NCI-H1436 (cell line): ENCODE measurements around the gene SMIM31.
A peak's percentile ranks its signal among the peaks of the same experiment; 100 is the strongest.

Experiments
- DNase-seq: peaks from one replicate; lab custom pipeline; 2025; lab: John Stamatoyannopoulos, UW

The SMIM31 gene

GRCh38 chr4:164783976-164784375, 30.0 kb downstream of the SMIM31 start:
- DNase-seq = no peak

GRCh38 chr4:164789047-164789446, 35.1 kb downstream of the SMIM31 start:
- no peak for DNase-seq

DNA sequence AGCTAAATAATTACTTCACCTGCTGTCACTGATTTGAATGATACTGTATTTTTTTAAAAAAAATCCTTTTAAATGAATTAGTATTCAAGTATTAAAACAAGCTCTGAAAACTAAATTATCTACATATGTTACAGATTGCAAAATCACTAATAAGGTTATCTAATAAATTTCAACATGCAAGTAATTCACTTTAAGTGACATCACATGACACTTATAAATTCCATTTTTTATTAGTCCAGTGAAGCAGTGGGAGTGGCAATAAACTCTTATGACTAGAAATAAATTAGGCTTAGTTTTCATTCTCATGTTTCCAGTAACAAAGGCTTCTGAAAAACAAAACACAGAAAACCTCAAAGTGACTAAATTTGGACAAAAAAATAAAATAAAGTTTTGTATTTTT, 36.3 kb downstream of the SMIM31 start:
- no peak for DNase-seq

DNA sequence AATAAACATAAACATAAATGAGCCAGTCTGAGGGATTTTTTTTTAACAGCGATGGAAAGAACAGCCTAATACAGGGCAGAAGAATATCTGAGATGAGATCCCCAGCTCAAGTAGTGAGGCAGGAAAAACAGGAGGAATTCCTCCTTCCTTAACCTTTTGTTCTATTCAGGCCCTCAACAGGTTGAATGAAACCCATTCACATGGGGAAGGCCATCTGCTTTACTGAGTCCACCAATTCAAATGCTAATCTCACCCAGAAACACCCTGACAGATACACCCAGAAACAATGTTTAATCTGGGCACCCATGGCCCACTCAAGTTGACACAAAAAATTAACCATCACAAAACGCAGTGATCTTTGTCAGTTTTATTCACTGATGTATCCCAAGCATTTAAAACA, 45.5 kb downstream of the SMIM31 start:
- DNase-seq = no peak

- DNase-seq = no peak
Observed at GRCh38 chr4:164800786-164801185, 46.9 kb downstream of the SMIM31 start.

DNA sequence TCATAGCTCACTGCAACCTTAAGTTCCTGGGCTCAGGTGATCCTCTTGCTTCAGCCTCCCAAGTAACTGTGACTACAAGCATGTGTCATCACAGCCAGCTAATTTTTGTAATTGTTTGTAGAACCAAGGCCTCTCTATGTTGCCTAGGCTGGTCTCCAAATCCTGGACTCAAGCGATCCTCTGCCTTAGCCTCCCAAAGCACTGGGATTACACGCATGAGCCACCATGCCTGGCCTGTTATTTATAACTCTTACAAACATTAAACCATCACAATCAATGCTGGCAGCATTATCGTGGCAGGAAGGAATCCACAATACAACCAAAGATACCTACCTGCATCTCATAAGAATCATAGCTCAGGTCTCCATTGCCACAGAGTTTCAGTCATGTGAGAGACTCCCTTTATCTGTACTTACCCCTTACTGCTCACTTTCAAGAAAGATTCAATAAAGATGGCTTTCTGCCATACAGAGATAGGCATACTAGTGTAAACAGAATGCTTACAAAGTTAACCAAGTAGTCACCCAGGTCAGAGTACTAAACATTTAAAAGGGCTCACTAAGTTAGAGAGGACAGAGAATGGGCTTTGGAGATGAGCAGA, 48.5 kb downstream of the SMIM31 start:
- DNase-seq = no peak

DNA sequence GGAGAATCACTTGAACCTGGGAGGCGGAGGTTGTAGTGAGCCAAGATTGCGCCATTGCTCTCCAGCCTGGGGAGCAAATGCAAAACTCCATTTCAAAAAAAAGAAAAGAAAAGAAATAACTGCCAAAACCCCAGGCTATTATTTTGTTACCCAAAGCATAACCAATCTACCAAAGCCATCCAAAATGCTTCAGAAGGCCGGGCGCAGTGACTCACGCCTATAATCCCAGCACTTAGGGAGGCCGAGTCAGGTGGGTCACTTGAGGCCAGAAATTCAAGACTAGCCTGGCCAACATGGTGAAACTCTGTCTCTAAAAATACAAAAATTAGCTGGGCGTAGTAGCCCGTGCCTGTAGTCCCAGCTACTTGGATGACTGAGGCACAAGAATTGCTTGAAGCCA, 49.8 kb downstream of the SMIM31 start:
- no peak for DNase-seq

- no peak for DNase-seq
Observed at GRCh38 chr4:164807611-164808010, 53.7 kb downstream of the SMIM31 start.

DNA sequence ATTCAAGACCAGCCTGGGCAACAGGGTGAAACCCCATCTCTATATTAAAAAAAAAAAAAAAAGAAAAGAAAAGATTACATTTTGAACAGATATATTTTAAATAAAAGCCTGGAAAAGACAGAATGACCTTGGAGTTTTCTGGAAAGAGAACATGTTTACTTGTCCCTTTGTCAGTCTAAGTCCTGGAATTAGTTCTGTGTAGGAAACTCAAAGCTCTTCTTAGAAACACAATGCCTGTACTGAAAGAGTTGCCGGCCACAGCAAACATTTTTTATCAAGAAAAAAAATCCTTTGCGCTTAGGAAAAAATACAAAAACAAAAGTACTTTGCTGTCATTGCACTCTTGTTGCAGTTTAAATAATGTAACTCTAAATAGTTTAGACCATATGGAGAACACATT, 59.6 kb downstream of the SMIM31 start:
- no peak for DNase-seq

DNA sequence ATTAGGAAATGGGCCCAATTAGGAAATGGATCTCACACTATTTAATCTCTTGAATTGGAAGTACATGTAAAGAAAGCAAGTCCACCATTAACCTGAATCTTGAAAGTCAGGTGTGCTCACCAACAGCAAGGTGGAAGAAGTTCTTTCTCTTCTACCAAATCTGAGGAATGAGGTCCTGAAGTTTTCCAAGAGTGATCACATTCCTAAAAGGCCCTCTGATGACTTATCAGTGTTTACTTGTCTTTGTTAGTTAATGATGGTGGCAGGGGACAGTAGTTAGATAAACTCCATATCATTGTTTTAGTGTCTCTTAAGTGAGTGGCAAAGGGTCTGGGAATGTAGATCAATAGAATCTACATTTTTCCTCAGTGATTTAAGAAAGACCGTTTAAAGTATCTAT, 61.8 kb downstream of the SMIM31 start:
- DNase-seq = no peak

DNA sequence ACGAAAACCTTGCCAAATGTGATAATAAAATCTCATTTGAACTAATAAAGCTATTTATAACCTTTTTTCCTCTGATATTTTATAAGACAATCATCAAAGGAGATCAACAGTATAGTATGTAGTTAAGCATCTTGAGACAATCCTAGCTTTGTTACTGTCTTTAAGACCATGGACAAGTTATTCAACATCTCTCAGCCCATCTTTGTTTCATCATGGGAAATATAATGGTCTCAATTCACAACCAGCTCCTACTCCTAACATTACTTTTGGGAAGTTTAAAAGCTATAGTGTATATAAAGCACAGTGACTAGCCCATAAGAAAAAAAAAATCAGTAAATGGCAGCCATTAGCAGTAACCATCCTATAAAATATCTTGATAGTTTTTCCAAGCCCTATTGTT, 65.4 kb downstream of the SMIM31 start:
- no peak for DNase-seq

- no peak for DNase-seq
Observed at GRCh38 chr4:164821711-164822110, 67.8 kb downstream of the SMIM31 start.

- no peak for DNase-seq
Observed at GRCh38 chr4:164824581-164824980, 70.7 kb downstream of the SMIM31 start.

DNA sequence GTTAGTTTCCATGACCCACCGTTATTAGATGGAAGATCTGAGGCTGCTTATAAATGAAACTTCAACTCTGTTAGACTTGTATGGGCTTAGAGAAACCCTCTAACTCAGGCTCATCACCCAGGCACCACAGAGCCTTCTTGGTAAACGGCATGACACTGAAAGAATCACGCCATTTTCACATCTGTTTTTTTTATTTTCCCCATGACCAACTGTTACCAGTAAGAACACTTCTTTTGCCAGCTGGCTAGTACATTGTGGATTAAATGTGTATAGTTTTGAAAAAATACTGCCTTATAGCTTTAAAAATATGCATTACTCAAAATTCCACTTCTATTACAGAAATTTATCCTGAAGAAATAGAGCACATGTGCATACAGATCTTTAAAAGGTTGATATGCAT, 75.0 kb downstream of the SMIM31 start:
- DNase-seq = no peak

- DNase-seq = peak; percentile 55
Observed at GRCh38 chr4:164846566-164846965, 92.6 kb downstream of the SMIM31 start.

DNA sequence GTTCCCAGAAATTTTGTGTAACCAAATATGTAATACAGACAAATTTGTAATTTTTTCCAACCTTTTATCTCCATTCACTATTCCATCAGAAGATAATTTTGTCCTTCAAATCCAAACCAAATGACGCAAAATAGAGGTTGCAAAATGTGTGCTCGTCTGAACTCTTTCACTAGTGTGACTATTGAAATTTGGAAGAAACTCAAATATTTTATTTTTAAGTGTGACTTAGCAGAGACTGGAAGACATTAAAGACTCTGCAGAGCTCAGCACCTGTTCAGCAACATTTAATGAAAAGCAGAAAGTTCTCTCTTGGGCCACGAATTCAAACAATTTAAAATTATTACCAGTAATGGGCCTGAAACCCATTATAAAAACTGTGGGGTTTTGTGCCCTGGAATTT, 93.1 kb downstream of the SMIM31 start:
- DNase-seq = no peak

DNA sequence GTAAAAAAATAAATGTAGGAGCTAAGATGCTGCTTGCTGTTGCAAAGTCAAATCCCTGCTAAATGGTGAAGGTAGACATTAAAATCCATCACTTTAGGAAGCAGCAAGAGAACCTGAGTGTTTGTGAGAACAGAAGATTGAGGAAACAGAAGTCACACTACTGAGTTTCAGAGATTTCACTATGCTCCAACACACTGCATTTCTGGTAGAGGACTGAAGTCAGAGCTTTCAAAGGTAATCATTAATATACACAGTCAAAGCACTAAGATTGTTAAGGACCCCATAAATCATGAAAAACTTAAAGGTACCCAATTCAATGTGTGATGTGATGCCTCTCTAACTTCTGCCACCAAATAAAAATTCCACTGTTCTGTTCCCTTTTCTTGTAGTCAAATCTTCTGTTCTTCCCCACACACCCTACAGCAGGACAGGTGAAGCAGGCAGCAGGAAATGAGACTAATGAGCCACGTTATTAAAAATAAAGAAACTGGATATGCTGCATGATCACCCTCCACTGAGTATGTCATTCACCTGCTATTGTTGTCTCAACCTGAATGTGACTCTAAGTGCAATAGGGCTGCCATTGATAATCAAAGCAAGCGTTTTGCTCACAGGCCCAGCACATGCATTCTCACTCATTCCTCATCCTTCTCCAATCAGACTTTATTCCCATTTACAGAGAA, 94.2 kb downstream of the SMIM31 start:
- peak; percentile 61 for DNase-seq
